ENCODE measurements around the gene CLPX.

DNA sequence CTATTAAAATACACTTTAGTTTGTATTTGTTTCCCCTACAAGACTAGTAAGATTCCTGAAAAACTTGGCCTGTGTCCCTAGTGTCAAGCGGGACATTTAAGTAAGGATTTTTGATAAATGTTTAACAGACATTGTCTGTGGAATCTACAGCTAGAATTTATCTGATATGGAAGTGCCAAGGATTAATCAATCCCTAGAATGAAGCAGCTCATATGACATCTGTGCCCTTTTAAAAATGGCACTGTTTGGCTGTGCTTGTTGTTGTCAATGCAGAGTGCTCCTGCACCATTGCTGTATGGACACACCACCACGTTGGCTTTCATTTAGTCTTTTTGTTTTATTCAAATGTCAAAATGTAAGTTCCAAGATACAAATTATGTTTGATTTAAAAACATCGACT, 37.2 kb downstream of the CLPX start:
- TF ChIP-seq POLR2A (IDR thresholded peaks at IDR 0.05; ENCODE audit: low read depth, low read length) (no peak), POLR2AphosphoS5 (IDR thresholded peaks at IDR 0.05; ENCODE audit: low read depth, low read length) (no peak)

All from GM12892 (cell line).